Transverse colon (tissue), 4 donors: ENCODE results near the gene KCNK10. TPM values are rescaled to one million over a fixed set of nuclear protein-coding genes. Genes with fewer than 3 reads are reported as not detected.

Experiments used
- DNase-seq: peaks from one replicate; pipeline ENCODE4 v3.0.0-alpha.2; 2019
- H3K27ac ChIP-seq, 4 donors: fragments of 200-600 bp; sonication (generic); 2 replicates each; pipeline ENCODE4 v1.5.1; 2016 to 2018; ENCODE audit warnings: inconsistent platforms in 4 of 4
- H3K27me3 ChIP-seq: fragments of 200-600 bp; sonication (generic); 2 replicates; pipeline ENCODE4 v1.5.1; 2017; ENCODE audit warnings: inconsistent platforms
- H3K36me3 ChIP-seq, 4 donors: fragments of 200-600 bp; sonication (generic); 2 replicates each; pipeline ENCODE4 v1.5.1; 2017 to 2019; ENCODE audit warnings: inconsistent platforms in 4 of 4
- H3K4me1 ChIP-seq, 4 donors: fragments of 200-600 bp; sonication (generic); 2 replicates each; pipeline ENCODE4 v1.5.1; 2017 to 2020; ENCODE audit warnings: inconsistent platforms in 4 of 4
- H3K4me3 ChIP-seq, 4 donors: fragments of 200-600 bp; sonication (generic); 1 replicate in 1 of 4; 2 replicates in 3 of 4; pipeline versions ENCODE4 v1.5.1 to v1.6.1; 2017 to 2019; ENCODE audit warnings: inconsistent platforms in 4 of 4
- H3K9me3 ChIP-seq, 2 donors: fragments of 200-600 bp; sonication (generic); 2 replicates each; pipeline ENCODE4 v1.5.1; 2017 to 2019; ENCODE audit warnings: inconsistent platforms in 2 of 2
- EP300 ChIP-seq: sonication (generic); formaldehyde crosslinking; IDR thresholded peaks from one replicate; pipeline ENCODE4 v1.6.1; 2017; ENCODE audit warnings: antibody characterized with exemption, low read depth
- POLR2A ChIP-seq: fragments of 450-650 bp; IDR thresholded peaks from one replicate; pipeline ENCODE4 v1.6.1; 2016; ENCODE audit warnings: antibody characterized with exemption, mild to moderate bottlenecking, moderate library complexity
- POLR2AphosphoS5 ChIP-seq, 3 donors: sonication (generic); formaldehyde crosslinking; IDR thresholded peaks; one replicate each; pipeline ENCODE4 v1.6.1; 2016; ENCODE audit warnings: antibody characterized with exemption in 3 of 3
- WGBS, 2 donors: methylation state at CpG; one replicate each; pipeline ENCODE4 v1.1.5; 2018; ENCODE audit warnings: low coverage in 1 of 2; 5-methylcytosine and 5-hydroxymethylcytosine counted together
- in situ Hi-C, 4 donors: fragments of 200-750 bp; cut with MboI; loops; one replicate each; pipeline versions ENCODE4 v1.15.0 to v1.15.1; 2017; ENCODE audit warnings: low sequenced_read_pairs in 3 of 4, low pct_ligation_motif_present in 1 of 4, low pct_unique_long_range_greater_than_20kb in 1 of 4
- intact Hi-C: fragments of 100-400 bp; cut with DNase I; formaldehyde crosslinking; loops from one replicate; pipeline ENCODE4 v1.15.1; 2023; ENCODE audit warnings: low total_unique reads
- total RNA-seq, 4 donors: library from RNA; depleted of rRNA; stranded (reverse); fragments of >200 nt; gene quantifications; one replicate each; pipeline ENCODE4 v1.1.0, GENCODE V29; 2016
- TF ChIP-seq, protein P1 (sequence below), 5 experiments: fragments of 200-600 bp in 3 of 5; fragments of 450-650 bp in 2 of 5; sonication (generic) in 3 of 5; IDR thresholded peaks; 1 replicate in 2 of 5; 2 replicates in 3 of 5; pipeline ENCODE4 v1.5.1; 2016 to 2017; ENCODE audit warnings: antibody characterized with exemption in 5 of 5, inconsistent platforms in 3 of 5, mild to moderate bottlenecking in 2 of 5, moderate library complexity in 1 of 5

Gene KCNK10
- total RNA-seq, 4 donors from 2014 or later = 2.2 to 7.4 (median 3.2) TPM

DNA sequence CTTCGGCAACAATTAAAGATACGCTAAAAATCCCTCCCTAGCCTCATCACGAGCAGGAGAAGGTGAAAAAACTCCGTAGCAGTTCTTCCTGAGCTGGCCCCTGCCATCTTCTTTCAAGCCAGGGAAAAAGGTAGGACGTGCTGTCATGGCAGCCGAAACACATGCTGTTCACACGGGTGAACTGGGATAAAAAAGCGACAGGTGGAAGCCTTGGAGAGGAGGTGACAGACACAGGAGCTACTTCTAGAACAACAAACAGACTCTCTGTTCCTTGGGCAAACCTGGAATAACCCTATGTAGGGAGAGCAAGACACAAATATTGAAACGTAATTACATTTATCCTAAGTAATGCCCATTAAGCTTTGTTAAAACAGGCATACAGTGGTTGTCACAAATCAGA is 81.3 kb downstream of the KCNK10 start:
- DNase-seq = no peak
- Histone ChIP-seq H3K4me1 (peaks cover 0 to under 1% (median 0%) of the 10 kb centered on the region in 4 donors), H3K36me3 (no peaks in the 10 kb centered on the region), H3K27ac (no peak overlapping the region), H3K9me3 (no peaks in the 10 kb centered on the region), H3K4me3 (no peak overlapping the region), H3K27me3 (no peaks in the 10 kb centered on the region)
- WGBS, 2 donors = 81 to 87% methylated on average over 5 to 9 of the region's 9 CpGs
- no peak for TF ChIP-seq EP300
- no peak for TF ChIP-seq POLR2AphosphoS5 (IDR thresholded peaks at IDR 0.05)
- no peak for TF ChIP-seq POLR2A
- TF ChIP-seq, protein P1, sequence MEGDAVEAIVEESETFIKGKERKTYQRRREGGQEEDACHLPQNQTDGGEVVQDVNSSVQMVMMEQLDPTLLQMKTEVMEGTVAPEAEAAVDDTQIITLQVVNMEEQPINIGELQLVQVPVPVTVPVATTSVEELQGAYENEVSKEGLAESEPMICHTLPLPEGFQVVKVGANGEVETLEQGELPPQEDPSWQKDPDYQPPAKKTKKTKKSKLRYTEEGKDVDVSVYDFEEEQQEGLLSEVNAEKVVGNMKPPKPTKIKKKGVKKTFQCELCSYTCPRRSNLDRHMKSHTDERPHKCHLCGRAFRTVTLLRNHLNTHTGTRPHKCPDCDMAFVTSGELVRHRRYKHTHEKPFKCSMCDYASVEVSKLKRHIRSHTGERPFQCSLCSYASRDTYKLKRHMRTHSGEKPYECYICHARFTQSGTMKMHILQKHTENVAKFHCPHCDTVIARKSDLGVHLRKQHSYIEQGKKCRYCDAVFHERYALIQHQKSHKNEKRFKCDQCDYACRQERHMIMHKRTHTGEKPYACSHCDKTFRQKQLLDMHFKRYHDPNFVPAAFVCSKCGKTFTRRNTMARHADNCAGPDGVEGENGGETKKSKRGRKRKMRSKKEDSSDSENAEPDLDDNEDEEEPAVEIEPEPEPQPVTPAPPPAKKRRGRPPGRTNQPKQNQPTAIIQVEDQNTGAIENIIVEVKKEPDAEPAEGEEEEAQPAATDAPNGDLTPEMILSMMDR (IDR thresholded peaks at IDR 0.05) = no peak
- in situ Hi-C loops = no loop called here
- intact Hi-C loops = no loop called here

DNA sequence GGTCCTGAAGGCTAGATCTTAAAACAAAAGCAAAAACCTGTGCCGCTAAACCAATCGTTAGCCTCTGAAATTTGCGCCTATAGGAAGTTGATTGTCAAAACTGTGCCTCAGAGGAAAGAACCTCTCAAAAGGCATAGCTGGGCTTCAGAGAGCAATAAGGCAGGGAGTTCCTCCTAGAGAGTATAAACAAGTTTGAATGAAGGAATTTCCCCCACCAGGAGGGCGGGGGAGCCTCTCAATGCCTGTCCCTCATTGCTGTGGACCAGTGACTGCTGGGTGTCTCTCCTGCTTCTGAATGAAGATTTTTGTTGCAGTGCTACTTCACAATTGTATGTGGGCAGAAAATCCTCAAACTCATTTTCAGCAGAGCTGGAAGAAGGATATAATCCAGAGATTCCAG is 88.6 kb downstream of the KCNK10 start:
- Histone ChIP-seq H3K4me1 (no peaks in the 10 kb centered on the region), H3K27me3 (no peaks in the 10 kb centered on the region), H3K9me3 (no peaks in the 10 kb centered on the region), H3K36me3 (no peaks in the 10 kb centered on the region), H3K4me3 (no peak overlapping the region), H3K27ac (no peak overlapping the region)
- DNase-seq = no peak
- intact Hi-C loops (no loop called here), in situ Hi-C loops (no loop called here)
- TF ChIP-seq, protein P1 (IDR thresholded peaks at IDR 0.05) = no peak
- TF ChIP-seq POLR2AphosphoS5 (IDR thresholded peaks at IDR 0.05) (no peak), EP300 (no peak), POLR2A (no peak)
- WGBS, 2 donors = 65 to 81% methylated on average over 3 to 4 of the region's 4 CpGs

DNA sequence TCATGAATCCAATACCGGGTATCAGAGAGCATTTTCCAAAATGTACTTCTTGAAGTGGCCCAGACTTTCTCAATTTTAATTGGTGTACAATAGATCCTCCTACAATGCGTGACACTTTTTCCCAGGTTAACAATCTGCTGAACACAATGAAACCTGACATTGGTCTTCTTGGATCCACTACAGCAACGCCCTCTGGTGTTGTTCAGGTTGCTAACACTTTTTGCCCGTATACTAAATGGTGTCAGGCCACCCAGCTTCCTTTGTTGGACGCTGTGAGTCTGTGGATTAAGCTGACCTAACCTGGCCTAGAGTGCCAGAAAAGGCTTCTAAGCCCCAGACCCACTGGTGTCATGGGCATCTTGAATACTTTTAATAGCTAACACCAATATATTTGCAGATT is 89.2 kb downstream of the KCNK10 start:
- Histone ChIP-seq H3K9me3 (no peaks in the 10 kb centered on the region), H3K36me3 (no peaks in the 10 kb centered on the region), H3K27ac (no peak overlapping the region), H3K4me3 (no peak overlapping the region), H3K4me1 (no peaks in the 10 kb centered on the region), H3K27me3 (no peaks in the 10 kb centered on the region)
- no peak for DNase-seq
- WGBS, 2 donors = 59 to 63% methylated on average over 3 to 5 of the region's 5 CpGs
- intact Hi-C loops = no loop called here
- TF ChIP-seq, protein P1 (IDR thresholded peaks at IDR 0.05) = peak in 3 of 5 experiments; percentile 24 to 33 (median 26)
- TF ChIP-seq EP300 = no peak
- in situ Hi-C loops = no loop called here

DNA sequence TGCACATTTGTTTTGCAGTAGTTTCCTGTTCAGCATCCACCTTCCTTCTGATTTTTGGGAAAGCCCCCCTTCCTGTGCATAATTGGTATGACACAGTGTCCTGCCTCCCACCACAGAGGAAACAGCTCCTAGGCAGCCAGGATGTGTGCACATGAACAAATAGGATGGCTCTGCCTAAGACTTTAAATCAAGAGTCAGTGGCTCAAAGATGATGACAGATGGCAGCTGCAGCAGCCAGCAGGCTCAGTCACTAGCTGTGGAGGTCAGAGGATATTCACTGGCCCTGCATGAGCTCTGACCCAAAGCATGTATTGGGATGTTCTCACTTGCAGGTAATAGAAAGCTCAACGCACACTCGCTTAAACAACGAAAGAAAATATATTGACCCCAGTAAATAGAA is 90.3 kb downstream of the KCNK10 start:
- Histone ChIP-seq H3K36me3 (no peaks in the 10 kb centered on the region), H3K9me3 (no peaks in the 10 kb centered on the region), H3K4me3 (no peak overlapping the region), H3K27me3 (no peaks in the 10 kb centered on the region), H3K4me1 (no peaks in the 10 kb centered on the region), H3K27ac (no peak overlapping the region)
- 94% methylated on average over 3 of the region's 3 CpGs; no CpG with 5 or more reads in 1 of the 2 donors for WGBS, 2 donors
- intact Hi-C loops (no loop called here), in situ Hi-C loops (no loop called here)
- TF ChIP-seq EP300 (no peak), POLR2AphosphoS5 (IDR thresholded peaks at IDR 0.05) (no peak)
- DNase-seq = no peak

DNA sequence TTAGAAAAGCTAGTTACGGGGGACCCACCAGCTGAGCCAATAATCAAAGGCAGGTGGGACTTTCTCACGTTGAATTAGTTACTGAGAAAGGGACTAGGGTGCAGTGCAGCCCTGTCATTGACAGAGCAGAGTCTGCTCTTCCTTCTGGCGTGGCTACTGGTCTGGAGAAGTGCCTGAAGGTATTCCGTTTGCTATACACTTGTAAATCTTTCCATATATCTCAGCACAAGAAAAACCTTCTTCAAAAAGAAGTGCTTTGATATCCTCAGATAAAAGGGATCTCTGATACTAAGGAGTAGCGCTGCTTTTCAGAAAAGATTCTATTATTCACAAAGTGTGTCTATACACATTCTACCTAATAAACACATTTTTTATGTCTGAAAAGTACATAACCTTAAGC is 91.5 kb downstream of the KCNK10 start:
- TF ChIP-seq POLR2AphosphoS5 (IDR thresholded peaks at IDR 0.05) = no peak
- no peak for TF ChIP-seq EP300
- TF ChIP-seq, protein P1 (IDR thresholded peaks at IDR 0.05) = no peak
- no peak for TF ChIP-seq POLR2A
- H3K4me1 ChIP-seq = no peaks in the 10 kb centered on the region
- intact Hi-C loops = no loop called here
- 52 to 65% methylated on average over 5 of the region's 5 CpGs for WGBS, 2 donors
- in situ Hi-C loops = no loop called here
- H3K27ac ChIP-seq = no peak overlapping the region
- H3K4me3 ChIP-seq = no peak overlapping the region
- H3K27me3 ChIP-seq = no peaks in the 10 kb centered on the region
- no peaks in the 10 kb centered on the region for H3K9me3 ChIP-seq
- DNase-seq = no peak
- H3K36me3 ChIP-seq = no peaks in the 10 kb centered on the region
